ENCODE data around the gene ADCY4.

The ADCY4 gene

DNA sequence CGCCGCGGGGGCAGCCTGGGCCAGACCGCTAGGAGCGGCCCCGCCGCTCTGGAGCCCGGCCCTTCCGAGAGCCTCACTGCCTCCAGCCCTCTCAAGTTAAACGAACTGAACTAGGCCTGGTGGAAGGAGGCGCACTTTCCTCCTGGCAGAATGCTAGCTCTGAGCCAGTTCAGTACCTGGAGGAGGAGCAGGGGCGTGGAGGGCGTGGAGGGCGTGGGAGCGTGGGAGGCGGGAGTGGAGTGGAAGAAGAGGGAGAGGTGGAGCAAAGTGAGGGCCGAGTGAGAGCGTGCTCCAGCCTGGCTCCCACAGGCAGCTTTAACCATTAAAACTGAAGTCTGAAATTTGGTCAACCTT lies 18.3 kb downstream of the ADCY4 start:
- Histone ChIP-seq H3K9ac (ENCODE audit: low read depth in 1 of 2, low read length in 2 of 2) (no peak overlapping the region), H3K27me3 (ENCODE audit: control insufficient read depth in 1 of 2, insufficient read depth in 2 of 2, low read length in 2 of 2) (peaks cover 15 to 24% of the 10 kb centered on the region in 2 donors), H3K4me1 (ENCODE audit: control insufficient read depth in 1 of 2, insufficient read depth in 2 of 2, low read length in 2 of 2) (peaks cover 28 to 45% of the 10 kb centered on the region in 2 donors), H3K9me3 (ENCODE audit: control insufficient read depth in 1 of 2, low read length in 2 of 2) (no peaks in the 10 kb centered on the region), H3K27ac (ENCODE audit: low read depth, low read length) (no peak overlapping the region), H3K36me3 (ENCODE audit: control insufficient read depth in 1 of 2, insufficient read depth in 2 of 2, low read length in 2 of 2) (no peaks in the 10 kb centered on the region), H3K4me3 (ENCODE audit: low read depth in 1 of 2, low read length in 2 of 2) (no peak overlapping the region)

GRCh38 chr14:24315807-24316596 lies 18.9 kb downstream of the ADCY4 start:
- Histone ChIP-seq H3K9me3 (ENCODE audit: control insufficient read depth in 1 of 2, low read length in 2 of 2) (no peaks in the 10 kb centered on the region), H3K27ac (ENCODE audit: low read depth, low read length) (peak overlapping the region; percentile 64), H3K4me3 (ENCODE audit: low read depth in 1 of 2, low read length in 2 of 2) (peak overlapping the region in 1 of 2 donors; percentile 43), H3K36me3 (ENCODE audit: control insufficient read depth in 1 of 2, insufficient read depth in 2 of 2, low read length in 2 of 2) (no peaks in the 10 kb centered on the region), H3K27me3 (ENCODE audit: control insufficient read depth in 1 of 2, insufficient read depth in 2 of 2, low read length in 2 of 2) (peaks cover 15 to 24% of the 10 kb centered on the region in 2 donors), H3K4me1 (ENCODE audit: control insufficient read depth in 1 of 2, insufficient read depth in 2 of 2, low read length in 2 of 2) (peaks cover 30 to 50% of the 10 kb centered on the region in 2 donors), H3K9ac (ENCODE audit: low read depth in 1 of 2, low read length in 2 of 2) (peak overlapping the region; percentile 33 to 40)

GRCh38 chr14:24315243-24315806 lies 19.5 kb downstream of the ADCY4 start:
- Histone ChIP-seq H3K4me1 (ENCODE audit: control insufficient read depth in 1 of 2, insufficient read depth in 2 of 2, low read length in 2 of 2) (peaks cover 34 to 54% of the 10 kb centered on the region in 2 donors), H3K27ac (ENCODE audit: low read depth, low read length) (peak overlapping the region; percentile 64), H3K9ac (ENCODE audit: low read depth in 1 of 2, low read length in 2 of 2) (peak overlapping the region; percentile 33 to 40), H3K27me3 (ENCODE audit: control insufficient read depth in 1 of 2, insufficient read depth in 2 of 2, low read length in 2 of 2) (peaks cover 15 to 22% of the 10 kb centered on the region in 2 donors), H3K36me3 (ENCODE audit: control insufficient read depth in 1 of 2, insufficient read depth in 2 of 2, low read length in 2 of 2) (no peaks in the 10 kb centered on the region), H3K9me3 (ENCODE audit: control insufficient read depth in 1 of 2, low read length in 2 of 2) (no peaks in the 10 kb centered on the region), H3K4me3 (ENCODE audit: low read depth in 1 of 2, low read length in 2 of 2) (peak overlapping the region in 1 of 2 donors; percentile 43)

- Histone ChIP-seq H3K4me1 (ENCODE audit: control insufficient read depth in 1 of 2, insufficient read depth in 2 of 2, low read length in 2 of 2) (peaks cover 41 to 62% of the 10 kb centered on the region in 2 donors), H3K27ac (ENCODE audit: low read depth, low read length) (no peak overlapping the region), H3K9ac (ENCODE audit: low read depth in 1 of 2, low read length in 2 of 2) (peak overlapping the region in 1 of 2 donors; percentile 40), H3K9me3 (ENCODE audit: control insufficient read depth in 1 of 2, low read length in 2 of 2) (no peaks in the 10 kb centered on the region), H3K36me3 (ENCODE audit: control insufficient read depth in 1 of 2, insufficient read depth in 2 of 2, low read length in 2 of 2) (no peaks in the 10 kb centered on the region), H3K4me3 (ENCODE audit: low read depth in 1 of 2, low read length in 2 of 2) (peak overlapping the region in 1 of 2 donors; percentile 4), H3K27me3 (ENCODE audit: control insufficient read depth in 1 of 2, insufficient read depth in 2 of 2, low read length in 2 of 2) (peaks cover 9 to 17% of the 10 kb centered on the region in 2 donors)
Observed at GRCh38 chr14:24314377-24315193, 20.3 kb downstream of the ADCY4 start.

DNA sequence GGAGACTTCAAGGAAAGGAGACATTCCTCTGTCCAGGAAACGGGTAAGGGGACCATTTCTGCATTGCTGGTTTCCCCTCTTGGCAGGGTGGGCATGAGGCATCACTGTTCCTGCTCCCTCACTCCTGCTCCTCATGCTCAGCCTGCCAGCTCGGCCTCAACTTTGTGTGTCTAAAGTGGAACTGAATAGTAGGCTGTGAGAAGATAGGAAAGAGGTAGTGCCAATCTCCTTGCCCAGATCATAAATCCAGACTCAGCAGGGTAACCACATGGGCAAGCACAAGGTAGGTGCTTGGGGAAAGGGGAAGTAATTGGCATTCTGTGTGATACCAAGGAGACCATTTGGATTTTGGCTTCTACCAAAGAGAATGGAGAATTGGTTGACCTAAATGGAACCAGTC lies 21.0 kb downstream of the ADCY4 start:
- no peak overlapping the region for H3K27ac ChIP-seq (ENCODE audit: low read depth, low read length)
- H3K9ac ChIP-seq (ENCODE audit: low read depth in 1 of 2, low read length in 2 of 2), result no peak overlapping the region
- no peaks in the 10 kb centered on the region for H3K36me3 ChIP-seq (ENCODE audit: control insufficient read depth in 1 of 2, insufficient read depth in 2 of 2, low read length in 2 of 2)
- H3K27me3 ChIP-seq (ENCODE audit: control insufficient read depth in 1 of 2, insufficient read depth in 2 of 2, low read length in 2 of 2), result peaks cover 6 to 11% of the 10 kb centered on the region in 2 donors
- peaks cover 48 to 69% of the 10 kb centered on the region in 2 donors for H3K4me1 ChIP-seq (ENCODE audit: control insufficient read depth in 1 of 2, insufficient read depth in 2 of 2, low read length in 2 of 2)
- H3K4me3 ChIP-seq (ENCODE audit: low read depth in 1 of 2, low read length in 2 of 2), result peak overlapping the region in 1 of 2 donors; percentile 4
- no peaks in the 10 kb centered on the region for H3K9me3 ChIP-seq (ENCODE audit: control insufficient read depth in 1 of 2, low read length in 2 of 2)

DNA sequence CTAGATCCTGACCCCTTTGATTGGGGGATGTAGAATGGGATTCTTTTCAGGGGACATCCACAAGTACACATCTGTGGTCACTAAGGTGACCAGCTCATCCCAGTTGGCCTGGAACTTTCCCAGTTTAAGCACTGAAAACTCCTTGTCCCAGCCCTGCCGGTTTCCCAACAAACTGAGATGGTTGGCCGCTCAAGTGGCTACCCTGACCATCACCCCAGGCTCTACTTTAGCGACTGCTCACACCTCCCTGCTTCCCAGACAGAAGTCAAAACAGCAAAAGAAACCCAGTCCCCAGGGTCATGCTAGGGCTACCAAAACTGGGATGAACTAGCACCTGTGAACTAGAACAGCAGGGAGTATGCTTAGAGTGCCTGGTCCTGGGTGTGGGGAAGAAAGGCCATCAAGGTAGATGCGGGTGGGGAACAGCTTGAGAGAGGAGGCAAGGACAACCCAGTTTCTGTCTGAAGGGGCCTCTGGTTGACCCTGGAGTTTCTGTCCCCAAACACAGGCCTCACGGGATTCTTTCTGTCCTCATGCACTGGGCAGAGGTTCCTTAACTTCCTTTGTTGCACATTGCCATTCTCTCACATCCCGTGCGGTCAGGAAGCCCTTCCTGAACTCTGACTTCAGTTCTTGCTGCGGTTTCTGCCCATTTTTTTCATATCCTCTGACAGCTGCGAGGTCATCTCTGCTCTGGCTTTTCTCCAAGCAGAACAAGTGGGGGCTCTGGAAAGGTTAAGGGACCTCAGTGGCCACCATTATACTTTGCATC lies 21.9 kb downstream of the ADCY4 start:
- H3K9ac ChIP-seq (ENCODE audit: low read depth in 1 of 2, low read length in 2 of 2), result no peak overlapping the region
- H3K27me3 ChIP-seq (ENCODE audit: control insufficient read depth in 1 of 2, insufficient read depth in 2 of 2, low read length in 2 of 2), result peaks cover 0 to 8% of the 10 kb centered on the region in 2 donors
- peaks cover 58 to 79% of the 10 kb centered on the region in 2 donors for H3K4me1 ChIP-seq (ENCODE audit: control insufficient read depth in 1 of 2, insufficient read depth in 2 of 2, low read length in 2 of 2)
- no peaks in the 10 kb centered on the region for H3K36me3 ChIP-seq (ENCODE audit: control insufficient read depth in 1 of 2, insufficient read depth in 2 of 2, low read length in 2 of 2)
- peak overlapping the region; percentile 2 for H3K27ac ChIP-seq (ENCODE audit: low read depth, low read length)
- no peaks in the 10 kb centered on the region for H3K9me3 ChIP-seq (ENCODE audit: control insufficient read depth in 1 of 2, low read length in 2 of 2)
- peak overlapping the region in 1 of 2 donors; percentile 11 for H3K4me3 ChIP-seq (ENCODE audit: low read depth in 1 of 2, low read length in 2 of 2)

DNA sequence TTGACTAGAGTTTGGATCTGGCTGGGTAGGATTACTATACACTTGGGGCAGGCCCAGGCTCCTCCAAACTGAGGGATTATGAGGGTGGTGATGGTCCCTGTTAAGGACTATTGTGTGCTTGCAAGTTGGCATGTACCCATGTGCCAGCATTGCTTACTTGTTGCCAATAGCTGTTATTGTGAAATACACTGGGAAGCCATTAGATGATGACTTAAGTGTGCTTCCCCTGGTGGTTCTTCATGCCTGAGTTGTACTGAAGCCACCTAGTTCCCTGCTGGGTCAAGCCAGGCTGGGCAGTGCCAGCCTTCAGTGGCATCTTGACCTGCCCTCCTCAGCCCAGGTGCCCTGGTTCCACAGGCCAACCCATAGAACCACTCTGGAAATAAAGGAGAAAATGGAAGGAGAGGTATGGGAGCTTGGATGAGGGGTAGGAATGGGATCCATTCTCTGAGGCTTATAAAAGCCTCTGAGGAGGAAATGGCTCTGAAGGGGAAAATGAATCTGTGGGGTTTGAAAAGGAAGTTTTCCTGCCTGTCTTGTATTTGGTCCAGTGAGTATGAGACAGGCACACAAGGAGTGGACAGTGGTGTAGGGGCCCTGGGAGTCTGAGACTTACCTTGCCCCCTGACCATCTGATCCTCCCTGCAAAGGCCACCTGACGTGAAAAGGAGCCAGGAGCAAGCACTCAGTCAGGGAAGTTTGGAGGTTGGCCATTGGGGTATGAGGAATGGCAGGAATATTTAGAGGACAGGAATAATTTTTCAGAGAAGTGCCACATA lies 22.8 kb downstream of the ADCY4 start:
- H3K4me3 ChIP-seq (ENCODE audit: low read depth in 1 of 2, low read length in 2 of 2), result peak overlapping the region; percentile 59 to 69
- H3K27ac ChIP-seq (ENCODE audit: low read depth, low read length), result peak overlapping the region; percentile 71
- H3K9ac ChIP-seq (ENCODE audit: low read depth in 1 of 2, low read length in 2 of 2), result peak overlapping the region; percentile 55 to 61
- no peaks in the 10 kb centered on the region for H3K9me3 ChIP-seq (ENCODE audit: control insufficient read depth in 1 of 2, low read length in 2 of 2)
- no peaks in the 10 kb centered on the region for H3K36me3 ChIP-seq (ENCODE audit: control insufficient read depth in 1 of 2, insufficient read depth in 2 of 2, low read length in 2 of 2)
- H3K27me3 ChIP-seq (ENCODE audit: control insufficient read depth in 1 of 2, insufficient read depth in 2 of 2, low read length in 2 of 2), result peaks cover 0 to 5% of the 10 kb centered on the region in 2 donors
- H3K4me1 ChIP-seq (ENCODE audit: control insufficient read depth in 1 of 2, insufficient read depth in 2 of 2, low read length in 2 of 2), result peaks cover 63 to 83% of the 10 kb centered on the region in 2 donors

GRCh38 chr14:24310646-24311604 lies 23.9 kb downstream of the ADCY4 start, which contains the start of gene LTB4R:
LTB4R (plus strand) TSS chr14:24311502; CDS start chr14:24315652, 4,150 bp downstream.
- Histone ChIP-seq H3K36me3 (ENCODE audit: control insufficient read depth in 1 of 2, insufficient read depth in 2 of 2, low read length in 2 of 2) (peaks cover 6 to 7% of the 10 kb centered on the region in 2 donors), H3K9ac (ENCODE audit: low read depth in 1 of 2, low read length in 2 of 2) (peak within 1 kb of the TSS; percentile 55 to 61), H3K27me3 (ENCODE audit: control insufficient read depth in 1 of 2, insufficient read depth in 2 of 2, low read length in 2 of 2) (peaks cover 0 to 3% of the 10 kb centered on the region in 2 donors), H3K4me3 (ENCODE audit: low read depth in 1 of 2, low read length in 2 of 2) (peak within 1 kb of the TSS; percentile 59 to 69), H3K9me3 (ENCODE audit: control insufficient read depth in 1 of 2, low read length in 2 of 2) (no peaks in the 10 kb centered on the region), H3K4me1 (ENCODE audit: control insufficient read depth in 1 of 2, insufficient read depth in 2 of 2, low read length in 2 of 2) (peaks cover 62 to 81% of the 10 kb centered on the region in 2 donors), H3K27ac (ENCODE audit: low read depth, low read length) (peak within 1 kb of the TSS; percentile 71)
